CD14-positive monocyte (primary cell): ENCODE measurements around the gene FHIT. TPM values are rescaled to one million over a fixed set of nuclear protein-coding genes. Genes with fewer than 3 reads are reported as not detected.

Experiments used
- DNase-seq, 3 donors: peaks; one replicate each; pipeline ENCODE4 v3.0.0-alpha.2; 2011 to 2022
- H2AFZ ChIP-seq: 2 replicates; pipeline ENCODE4 v1.6.0; 2012; ENCODE audit warnings: mild to moderate bottlenecking, low read depth, low read length, inconsistent platforms; ENCODE audit not compliant: insufficient read depth, poor library complexity, severe bottlenecking
- H3K27ac ChIP-seq, 2 donors: 1 replicate in 1 of 2; 2 replicates in 1 of 2; pipeline ENCODE4 v1.5.1; 2012 to 2013; ENCODE audit warnings: low read length in 2 of 2, control low read depth in 1 of 2, inconsistent platforms in 1 of 2, low read depth in 1 of 2, mild to moderate bottlenecking in 1 of 2
- H3K27me3 ChIP-seq, 2 donors: one replicate each; pipeline versions ENCODE4 v1.6.0 to v1.6.1; 2011 to 2013; ENCODE audit warnings: low read length in 2 of 2; ENCODE audit not compliant: control insufficient read depth in 2 of 2, insufficient read depth in 2 of 2
- H3K36me3 ChIP-seq, 2 donors: replicated peaks in 1 of 2; 1 replicate in 1 of 2; 2 replicates in 1 of 2; pipeline versions ENCODE4 v1.5.1 to v1.6.1; 2012 to 2013; ENCODE audit warnings: low read length in 2 of 2, control low read depth in 1 of 2, inconsistent platforms in 1 of 2, mild to moderate bottlenecking in 1 of 2; ENCODE audit not compliant: insufficient read depth in 2 of 2, control insufficient read depth in 1 of 2
- H3K4me1 ChIP-seq, 2 donors: 1 replicate in 1 of 2; 2 replicates in 1 of 2; pipeline versions ENCODE4 v1.5.1 to v1.6.1; 2012 to 2013; ENCODE audit warnings: low read length in 2 of 2, control low read depth in 1 of 2, inconsistent platforms in 1 of 2, mild to moderate bottlenecking in 1 of 2, moderate library complexity in 1 of 2; ENCODE audit not compliant: insufficient read depth in 2 of 2, control insufficient read depth in 1 of 2
- H3K4me2 ChIP-seq: replicated peaks from 2 replicates; pipeline ENCODE3; 2012; ENCODE audit warnings: low read length, moderate library complexity, mild to moderate bottlenecking; ENCODE audit not compliant: poor library complexity, severe bottlenecking; ENCODE audit errors: extremely low read depth
- H3K4me3 ChIP-seq, 3 experiments: fragments of 200-600 bp in 1 of 3; sonication (generic) in 1 of 3; replicated peaks in 1 of 3; 1 replicate in 2 of 3; 2 replicates in 1 of 3; pipeline ENCODE4 v1.5.1; 2011 to 2013; ENCODE audit warnings: low read length in 3 of 3, mild to moderate bottlenecking in 3 of 3, control low read depth in 2 of 3, low read depth in 2 of 3, inconsistent platforms in 1 of 3, moderate library complexity in 1 of 3
- H3K79me2 ChIP-seq: 2 replicates; pipeline ENCODE4 v1.6.0; 2012; ENCODE audit warnings: mild to moderate bottlenecking, control low read depth, inconsistent platforms, low read length, moderate library complexity; ENCODE audit not compliant: insufficient read depth
- H3K9ac ChIP-seq: 2 replicates; pipeline ENCODE4 v1.6.0; 2017; ENCODE audit warnings: low read length, mild to moderate bottlenecking; ENCODE audit not compliant: insufficient read depth, poor library complexity, severe bottlenecking
- H3K9me3 ChIP-seq, 2 donors: replicated peaks in 1 of 2; 1 replicate in 1 of 2; 2 replicates in 1 of 2; pipeline versions ENCODE4 v1.5.1 to v1.6.1; 2012 to 2013; ENCODE audit warnings: low read length in 2 of 2, control low read depth in 1 of 2; ENCODE audit not compliant: control insufficient read depth in 1 of 2, insufficient read depth in 1 of 2
- H4K20me1 ChIP-seq: 2 replicates; pipeline ENCODE4 v1.6.0; 2012; ENCODE audit warnings: mild to moderate bottlenecking, low read length, control low read depth, moderate library complexity; ENCODE audit not compliant: insufficient read depth
- H3K27ac Mint-ChIP-seq, 7 donors: one replicate each; pipeline ENCODE4 v1.8.0; 2020; ENCODE audit warnings: mild to moderate bottlenecking in 7 of 7, mixed read lengths in 7 of 7, moderate library complexity in 6 of 7, inconsistent platforms in 2 of 7
- H3K27me3 Mint-ChIP-seq, 3 donors: one replicate each; pipeline ENCODE4 v1.8.0; 2021 to 2022; ENCODE audit warnings: low read depth in 3 of 3, mild to moderate bottlenecking in 3 of 3, mixed read lengths in 3 of 3, moderate library complexity in 3 of 3, inconsistent platforms in 1 of 3
- H3K36me3 Mint-ChIP-seq, 2 donors: one replicate each; pipeline ENCODE4 v1.8.0; 2020; ENCODE audit warnings: mixed read lengths in 2 of 2, inconsistent platforms in 1 of 2, mild to moderate bottlenecking in 1 of 2
- H3K4me1 Mint-ChIP-seq: one replicate; pipeline ENCODE4 v1.8.0; 2020; ENCODE audit warnings: mild to moderate bottlenecking, mixed read lengths
- H3K4me3 Mint-ChIP-seq, 2 donors: one replicate each; pipeline ENCODE4 v1.8.0; 2020; ENCODE audit warnings: mild to moderate bottlenecking in 2 of 2, mixed read lengths in 2 of 2, moderate library complexity in 1 of 2
- H3K9me3 Mint-ChIP-seq, 7 donors: one replicate each; pipeline ENCODE4 v1.8.0; 2020 to 2022; ENCODE audit warnings: mixed read lengths in 7 of 7, mild to moderate bottlenecking in 6 of 7, moderate library complexity in 6 of 7, inconsistent platforms in 2 of 7
- CTCF ChIP-seq: fragments of 200-600 bp; IDR thresholded peaks from one replicate; pipeline ENCODE4 v1.8.0; 2022; ENCODE audit warnings: antibody characterized with exemption, mild to moderate bottlenecking
- WGBS: methylation state at CpG from one replicate; pipeline ENCODE4 v1.1.5; 2013; ENCODE audit warnings: missing lambda C conversion rate; ENCODE audit not compliant: insufficient coverage; 5-methylcytosine and 5-hydroxymethylcytosine counted together
- intact Hi-C, 2 donors: fragments of 100-400 bp; cut with micrococcal nuclease; formaldehyde crosslinking; loops; one replicate each; pipeline versions ENCODE4 v1.15.0 to v1.15.1; 2023
- polyA plus RNA-seq, 3 donors: library from polyadenylated mRNA; depleted of rRNA in 1 of 3; unstranded in 2 of 3; stranded (reverse) in 1 of 3; fragments of 300-500 nt in 2 of 3; fragments of >200 nt in 1 of 3; fragmentation: Illumina TruSeq in 2 of 3; gene quantifications; 1 replicate in 2 of 3; 2 replicates in 1 of 3; pipeline ENCODE4 v1.2.3, GENCODE V29; 2012 to 2021

The FHIT gene
- polyA plus RNA-seq, 3 donors = 1.7 to 3.4 (median 3.2) TPM

- no peak overlapping the region for H3K4me2 ChIP-seq
- no peak for DNase-seq
- H3K27ac Mint-ChIP-seq = no peak overlapping the region
- H3K4me3 Mint-ChIP-seq = no peak overlapping the region
- H3K4me1 ChIP-seq = peaks cover 0 to under 1% of the 10 kb centered on the region in 2 donors
- H3K4me3 ChIP-seq = no peak overlapping the region
- no peaks in the 10 kb centered on the region for H4K20me1 ChIP-seq
- H3K36me3 Mint-ChIP-seq = no peaks in the 10 kb centered on the region
- no peaks in the 10 kb centered on the region for H3K9me3 ChIP-seq
- no peak overlapping the region for H3K27ac ChIP-seq
- no peak for TF ChIP-seq CTCF
- H2AFZ ChIP-seq = no peak overlapping the region
- H3K27me3 ChIP-seq = no peaks in the 10 kb centered on the region
- WGBS = no CpG with 5 or more reads among the region's 2 CpGs
- intact Hi-C loops = no loop called here
- H3K27me3 Mint-ChIP-seq = peaks cover 0 to 2% (median 2%) of the 10 kb centered on the region in 3 donors
- H3K9me3 Mint-ChIP-seq = peaks cover 0 to 4% (median 0%) of the 10 kb centered on the region in 7 donors
- H3K9ac ChIP-seq = no peak overlapping the region
- no peaks in the 10 kb centered on the region for H3K79me2 ChIP-seq
- peaks cover 3% of the 10 kb centered on the region for H3K4me1 Mint-ChIP-seq
- no peaks in the 10 kb centered on the region for H3K36me3 ChIP-seq
Measured at GRCh38 chr3:59980576-59980975, 1270.7 kb downstream of the FHIT start.

- H3K4me2 ChIP-seq = no peak overlapping the region
- no peak overlapping the region for H3K27ac Mint-ChIP-seq
- no peaks in the 10 kb centered on the region for H3K4me1 ChIP-seq
- no peak overlapping the region for H3K4me3 Mint-ChIP-seq
- H4K20me1 ChIP-seq = no peaks in the 10 kb centered on the region
- intact Hi-C loops = no loop called here
- no peaks in the 10 kb centered on the region for H3K4me1 Mint-ChIP-seq
- H3K9me3 ChIP-seq = no peaks in the 10 kb centered on the region
- no peak overlapping the region for H2AFZ ChIP-seq
- H3K9ac ChIP-seq = no peak overlapping the region
- H3K36me3 Mint-ChIP-seq = no peaks in the 10 kb centered on the region
- peaks cover 0 to 4% (median 0%) of the 10 kb centered on the region in 7 donors for H3K9me3 Mint-ChIP-seq
- no peaks in the 10 kb centered on the region for H3K79me2 ChIP-seq
- H3K27me3 Mint-ChIP-seq = peaks cover 0 to 2% (median 2%) of the 10 kb centered on the region in 3 donors
- H3K27ac ChIP-seq = no peak overlapping the region
- H3K27me3 ChIP-seq = no peaks in the 10 kb centered on the region
- TF ChIP-seq CTCF = no peak
- no CpG with 5 or more reads among the region's 6 CpGs for WGBS
- DNase-seq = no peak
- no peak overlapping the region for H3K4me3 ChIP-seq
- H3K36me3 ChIP-seq = no peaks in the 10 kb centered on the region
Measured at GRCh38 chr3:59979542-59979941, 1271.7 kb downstream of the FHIT start.
